NCI-H2196 (cell line): ENCODE measurements around the gene SMS.

Experiments used
- DNase-seq: peaks from one replicate; lab custom pipeline; 2025; ENCODE audit not compliant: unreplicated experiment; lab: John Stamatoyannopoulos, UW

Gene SMS

GRCh38 chrX:21975812-21976211 lies 35.3 kb downstream of the SMS start:
- DNase-seq: no peak

DNA sequence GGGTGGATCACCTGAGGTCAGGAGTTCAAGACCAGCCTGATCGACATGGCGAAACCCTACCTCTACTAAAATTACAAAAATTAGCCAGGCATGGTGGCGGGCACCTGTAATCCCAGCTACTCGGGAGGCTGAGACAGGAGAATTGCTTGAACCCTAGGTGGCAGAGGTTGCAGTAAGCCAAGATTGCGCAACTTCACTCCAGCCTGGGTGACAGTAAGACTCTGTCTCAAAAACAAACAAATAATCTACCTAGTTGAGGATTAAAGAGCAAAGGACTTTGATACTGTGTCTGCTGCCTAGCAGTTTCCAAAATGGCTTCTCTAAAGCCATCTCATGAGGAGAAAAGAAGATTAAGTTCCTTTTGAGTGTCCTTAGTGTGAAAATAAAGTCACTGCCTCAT lies 37.8 kb downstream of the SMS start:
- no peak for DNase-seq

DNA sequence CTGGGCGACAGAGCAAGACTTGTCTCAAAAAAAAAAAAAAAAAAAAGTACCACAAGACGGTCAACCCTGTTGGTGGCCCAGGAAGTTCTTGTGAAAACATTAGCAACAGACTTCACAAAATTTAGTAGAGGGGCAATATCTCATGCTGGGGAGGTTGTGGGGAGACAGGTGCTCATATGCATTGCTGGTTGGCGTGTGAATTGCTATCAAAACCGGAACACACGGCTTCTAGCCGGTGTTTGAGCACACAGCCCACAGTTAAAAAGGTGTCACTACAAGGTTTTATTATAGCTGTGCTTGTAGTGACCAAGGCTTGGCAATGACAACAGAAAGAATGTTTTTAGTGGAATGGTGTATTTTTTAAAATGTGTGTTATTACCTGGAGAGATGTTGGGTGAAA lies 41.8 kb downstream of the SMS start:
- no peak for DNase-seq

DNA sequence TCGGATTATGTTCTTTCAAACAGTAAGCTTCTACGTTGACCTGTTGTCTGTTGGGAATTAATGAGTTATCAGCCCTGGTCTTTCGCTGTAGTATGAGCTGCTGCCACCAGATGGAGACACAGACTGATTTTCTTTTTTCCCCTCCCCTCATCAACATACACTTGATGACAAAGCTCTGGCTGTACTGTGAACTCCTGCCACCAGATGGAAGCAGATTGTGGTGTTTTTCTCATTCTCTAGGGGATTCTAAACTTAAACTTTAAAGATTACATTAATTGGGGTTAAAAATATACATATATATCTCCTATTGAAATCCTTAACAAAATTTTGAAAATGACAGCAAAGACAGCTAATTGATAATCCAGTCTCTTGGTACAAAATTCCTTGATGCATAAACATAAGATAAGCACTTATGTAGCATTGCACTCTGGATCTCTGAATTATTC lies 44.8 kb downstream of the SMS start:
- peak; percentile 52 for DNase-seq

- DNase-seq: no peak
Measured at GRCh38 chrX:21986596-21986995, 46.1 kb downstream of the SMS start.

DNA sequence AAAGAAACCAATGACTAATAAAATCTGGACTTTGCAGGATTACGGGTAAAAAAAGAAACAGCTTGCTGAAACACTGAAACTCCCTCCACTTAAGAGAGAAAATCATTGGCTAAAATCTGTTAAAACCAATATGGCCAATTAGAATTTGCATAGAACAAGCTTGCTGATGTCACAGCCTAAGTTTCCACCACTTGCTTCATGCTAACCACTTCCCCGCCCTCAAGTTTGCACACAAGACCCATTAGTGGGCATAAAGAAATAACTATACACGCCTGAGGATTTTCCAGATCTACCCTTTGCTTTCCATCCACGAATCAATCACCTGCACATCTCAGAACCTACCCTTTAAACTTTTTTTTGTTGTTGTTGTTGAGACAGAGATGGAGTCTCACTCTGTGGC lies 48.9 kb downstream of the SMS start:
- no peak for DNase-seq

GRCh38 chrX:21990832-21991231 lies 50.3 kb downstream of the SMS start:
- DNase-seq: no peak

- no peak for DNase-seq
Measured at GRCh38 chrX:21991504-21991903, 51.0 kb downstream of the SMS start.

DNA sequence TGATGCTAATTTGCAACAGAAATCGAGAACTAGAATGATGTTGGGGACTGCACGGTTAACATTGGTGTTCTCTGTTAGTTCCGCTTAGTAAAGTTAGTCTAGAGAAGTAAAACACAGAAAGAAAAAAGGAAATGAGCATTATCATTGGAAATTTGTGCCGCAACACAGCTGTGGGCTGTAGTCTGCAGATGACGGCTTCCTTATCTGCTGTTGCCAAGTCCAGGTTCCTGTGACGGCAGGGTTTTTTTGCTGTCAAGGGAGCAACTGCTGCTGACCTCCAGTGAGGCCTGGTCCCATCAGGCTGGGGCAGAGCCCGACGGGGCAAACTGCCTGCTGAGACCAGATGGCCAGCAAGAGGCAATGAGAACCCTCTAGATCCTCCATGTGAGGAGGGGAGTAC lies 52.8 kb downstream of the SMS start:
- DNase-seq: no peak

DNA sequence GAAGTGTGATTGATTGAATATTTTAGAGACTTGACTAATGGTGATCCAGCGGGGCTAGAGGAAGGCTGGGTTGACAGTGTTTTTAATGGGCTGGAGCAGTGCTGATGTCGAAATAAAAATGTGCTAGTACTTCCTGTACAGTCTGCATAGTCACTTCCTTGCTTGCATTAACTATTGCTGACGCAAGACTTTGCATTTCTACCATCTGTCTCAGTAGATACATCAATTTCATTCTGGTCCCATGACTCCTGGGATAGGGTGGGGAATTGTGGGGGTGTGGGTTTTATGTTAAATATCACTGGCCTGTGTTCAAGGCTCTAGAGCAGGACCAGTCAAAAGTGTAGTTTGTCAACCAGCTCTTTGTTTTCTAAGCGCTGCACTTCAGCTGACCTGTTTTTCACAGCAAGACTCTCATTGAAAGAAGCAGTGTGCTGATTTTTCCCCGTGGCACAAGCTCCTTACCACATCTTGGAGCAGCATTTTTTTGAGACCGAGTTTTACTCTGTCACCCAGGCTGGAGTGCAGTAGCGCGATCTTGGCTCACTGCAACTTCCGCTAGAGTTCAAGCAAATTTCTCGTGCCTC lies 56.5 kb downstream of the SMS start:
- DNase-seq: no peak

- DNase-seq: no peak
Measured at GRCh38 chrX:21998037-21998436, 57.5 kb downstream of the SMS start.

DNA sequence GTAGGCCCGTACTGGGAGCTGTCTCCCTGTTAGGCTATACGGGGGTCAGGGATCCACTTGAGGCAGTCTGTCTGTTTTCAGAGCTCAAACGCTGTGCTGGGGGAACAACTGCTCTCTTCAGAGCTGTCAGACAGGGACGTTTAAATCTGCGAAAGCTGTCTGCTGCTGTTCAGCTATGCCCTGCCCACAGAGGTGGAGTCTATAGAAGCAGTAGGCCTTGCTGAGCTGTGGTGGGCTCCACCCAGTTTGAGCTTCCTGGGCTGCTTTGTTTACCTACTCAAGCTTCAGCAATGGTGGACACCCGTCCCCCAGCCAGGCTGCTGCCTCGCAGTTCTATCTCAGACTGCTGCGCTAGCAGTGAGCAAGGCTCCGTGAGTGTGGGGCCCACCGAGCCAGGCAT lies 64.4 kb downstream of the SMS start:
- DNase-seq: no peak

DNA sequence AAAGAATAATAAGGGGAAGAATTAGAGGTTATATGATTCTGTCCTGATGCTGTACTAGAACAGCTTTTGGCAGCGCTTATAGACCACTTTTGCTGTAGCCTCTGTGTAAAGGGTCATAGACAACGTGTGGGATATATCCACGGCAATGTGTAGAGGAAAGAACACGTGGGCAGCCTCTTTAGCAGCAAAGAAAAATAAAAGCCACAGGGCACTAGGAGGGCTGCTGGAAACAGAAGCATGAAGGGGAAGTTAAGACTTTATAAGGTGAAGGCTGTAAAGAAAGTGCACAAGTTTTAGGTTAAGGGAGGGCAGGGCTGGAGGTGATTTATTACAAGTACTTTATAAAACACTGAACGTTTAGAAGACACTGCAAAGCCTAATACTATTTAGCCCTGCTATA lies 71.5 kb downstream of the SMS start:
- no peak for DNase-seq

GRCh38 chrX:22012931-22013330 lies 72.4 kb downstream of the SMS start:
- no peak for DNase-seq

DNA sequence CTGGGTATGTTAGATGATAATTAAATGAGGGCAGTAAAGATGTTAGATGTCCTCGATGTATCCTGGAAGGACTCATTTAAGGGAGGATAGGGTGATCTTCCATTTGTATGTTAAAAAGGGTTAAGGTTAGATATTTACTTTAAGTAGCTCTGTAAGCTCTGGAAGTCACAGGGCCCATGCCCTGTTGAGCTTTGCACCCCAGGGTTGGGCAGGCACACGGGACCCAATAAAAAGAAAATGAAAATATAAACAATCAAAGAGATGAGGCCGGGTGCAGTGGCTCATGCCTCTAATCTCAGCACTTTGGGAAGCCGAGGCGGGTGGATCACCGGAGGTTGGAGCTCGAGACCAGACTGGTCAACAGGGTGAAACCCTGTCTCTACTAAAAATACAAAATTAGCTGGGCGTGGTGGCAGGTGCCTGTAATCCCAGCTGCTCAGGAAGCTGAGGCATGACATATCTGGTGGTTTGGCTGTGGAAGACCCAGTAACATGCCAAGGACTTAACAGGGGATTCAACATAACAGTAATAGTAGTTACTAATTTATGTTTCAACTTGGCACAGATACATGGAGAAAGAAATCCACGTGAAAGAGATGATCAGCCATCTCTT lies 74.7 kb downstream of the SMS start:
- no peak for DNase-seq

- DNase-seq: no peak
Measured at GRCh38 chrX:22021751-22022324, 81.3 kb downstream of the SMS start.

GRCh38 chrX:22024577-22024976 lies 84.1 kb downstream of the SMS start:
- no peak for DNase-seq

DNA sequence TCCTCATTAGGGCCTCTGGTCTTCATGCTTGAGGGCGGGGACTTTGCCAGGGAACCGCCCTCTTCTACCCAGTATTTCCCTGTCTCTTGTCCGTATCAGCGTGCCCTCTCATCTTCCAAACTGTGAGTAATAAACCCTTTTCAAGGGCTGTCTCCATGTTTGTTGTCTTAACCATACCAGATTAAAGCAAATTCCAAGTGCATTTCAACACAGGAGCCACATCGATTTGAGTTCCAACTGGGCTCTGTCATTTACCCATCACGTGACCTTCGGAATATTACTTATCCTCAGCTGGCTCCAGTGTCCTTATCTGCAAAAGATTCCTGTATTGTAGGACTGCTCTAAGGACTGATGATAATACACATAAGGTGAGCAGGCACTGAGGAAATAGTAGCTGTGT lies 85.2 kb downstream of the SMS start:
- no peak for DNase-seq

DNA sequence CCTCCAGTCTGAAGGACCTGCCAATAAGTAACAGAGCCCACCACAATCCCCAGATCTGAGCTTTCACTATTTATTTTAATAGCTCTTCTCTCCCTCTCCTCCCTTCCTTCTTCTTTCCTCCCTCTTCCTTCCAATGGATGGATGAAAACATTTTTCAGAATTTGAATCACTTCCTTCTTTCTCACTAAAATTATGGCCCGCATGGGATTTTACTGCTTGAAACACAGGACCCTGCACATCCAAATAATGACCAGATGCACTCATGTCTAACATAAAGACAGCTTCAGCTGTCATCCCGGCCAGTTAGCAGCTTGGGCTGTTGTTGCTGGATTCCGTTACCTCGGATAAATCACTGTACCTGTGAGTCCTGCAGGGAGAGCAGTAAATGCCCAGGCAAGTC lies 86.2 kb downstream of the SMS start:
- no peak for DNase-seq

- DNase-seq: no peak
Measured at GRCh38 chrX:22032084-22032483, 91.6 kb downstream of the SMS start, which contains the start of gene PHEX. Gene PHEX (plus strand): TSS chrX:22032325. CDS start chrX:22033006, 681 bp downstream.

DNA sequence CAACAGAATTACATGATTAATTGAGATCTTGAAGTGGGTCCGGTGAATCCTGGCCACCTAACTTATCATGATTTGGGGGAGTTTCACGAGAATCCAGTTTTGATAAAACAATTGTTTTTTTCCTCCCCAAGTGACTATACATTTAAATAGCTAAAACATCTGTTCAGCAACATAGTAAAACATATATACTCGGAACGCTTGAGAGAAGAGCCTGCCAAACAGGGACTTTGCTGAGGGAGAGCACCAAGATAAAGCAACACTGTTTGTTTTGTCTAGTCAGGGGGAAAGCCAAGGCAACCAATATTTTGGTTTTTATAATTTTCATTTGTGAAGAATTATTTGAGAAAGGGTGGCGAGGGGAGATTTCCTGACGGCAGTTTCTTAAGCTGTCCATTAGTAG lies 92.0 kb downstream of the SMS start:
- DNase-seq: no peak

GRCh38 chrX:22033818-22034217 lies 93.3 kb downstream of the SMS start:
- no peak for DNase-seq

GRCh38 chrX:22035236-22035635 lies 94.7 kb downstream of the SMS start:
- no peak for DNase-seq
